Thoracic aorta (tissue), 2 donors: Measurements from ENCODE around the gene DOHH. TPM values are rescaled to one million over a fixed set of nuclear protein-coding genes. Genes with fewer than 3 reads are reported as not detected.
A peak's percentile ranks its signal among the peaks of the same experiment; 100 is the strongest.

ENCODE experiments used
- ATAC-seq: fragments of 150-250 bp; one replicate; pipeline ENCODE4 v1.8.0; 2017; ENCODE audit warnings: low read depth; ENCODE audit not compliant: insufficient number of reproducible peaks, low FRiP score
- DNase-seq: peaks from one replicate; pipeline ENCODE4 v3.0.0-alpha.2; 2020; ENCODE audit warnings: low spot score
- H3K27ac ChIP-seq, 2 donors: fragments of 200-600 bp; sonication (generic); 1 replicate in 1 of 2; 2 replicates in 1 of 2; pipeline ENCODE4 v1.5.1; 2016; ENCODE audit warnings: mild to moderate bottlenecking in 2 of 2, moderate library complexity in 2 of 2
- H3K27me3 ChIP-seq: fragments of 200-600 bp; sonication (generic); replicated peaks from 2 replicates; pipeline ENCODE4 v1.6.0; 2016; ENCODE audit warnings: mild to moderate bottlenecking; ENCODE audit not compliant: insufficient read depth
- H3K36me3 ChIP-seq: fragments of 200-600 bp; sonication (generic); one replicate; pipeline ENCODE4 v1.5.1; 2016
- H3K4me1 ChIP-seq, 2 donors: fragments of 200-600 bp; sonication (generic); 1 replicate in 1 of 2; 2 replicates in 1 of 2; pipeline versions ENCODE4 v1.5.1 to v1.6.0; 2016; ENCODE audit warnings: low read depth in 2 of 2, mild to moderate bottlenecking in 1 of 2; ENCODE audit not compliant: control insufficient read depth in 1 of 2
- H3K4me3 ChIP-seq: fragments of 200-600 bp; sonication (generic); 2 replicates; pipeline ENCODE4 v1.5.1; 2016; ENCODE audit warnings: mild to moderate bottlenecking
- H3K9me3 ChIP-seq: fragments of 200-600 bp; sonication (generic); 2 replicates; pipeline ENCODE4 v1.5.1; 2016
- total RNA-seq, 2 donors: library from RNA; depleted of rRNA; stranded (reverse); fragments of >200 nt; gene quantifications; one replicate each; pipeline versions ENCODE4 v1.1.0 to v1.2.3, GENCODE V29; 2016
- TF ChIP-seq, protein P1 (sequence below): fragments of 200-600 bp; sonication (generic); IDR thresholded peaks from one replicate; pipeline ENCODE4 v1.5.1; 2019; ENCODE audit warnings: antibody characterized with exemption

The DOHH gene
- total RNA-seq, 2 donors from 2014 or later, result 22.0 to 24.2 TPM

DNA sequence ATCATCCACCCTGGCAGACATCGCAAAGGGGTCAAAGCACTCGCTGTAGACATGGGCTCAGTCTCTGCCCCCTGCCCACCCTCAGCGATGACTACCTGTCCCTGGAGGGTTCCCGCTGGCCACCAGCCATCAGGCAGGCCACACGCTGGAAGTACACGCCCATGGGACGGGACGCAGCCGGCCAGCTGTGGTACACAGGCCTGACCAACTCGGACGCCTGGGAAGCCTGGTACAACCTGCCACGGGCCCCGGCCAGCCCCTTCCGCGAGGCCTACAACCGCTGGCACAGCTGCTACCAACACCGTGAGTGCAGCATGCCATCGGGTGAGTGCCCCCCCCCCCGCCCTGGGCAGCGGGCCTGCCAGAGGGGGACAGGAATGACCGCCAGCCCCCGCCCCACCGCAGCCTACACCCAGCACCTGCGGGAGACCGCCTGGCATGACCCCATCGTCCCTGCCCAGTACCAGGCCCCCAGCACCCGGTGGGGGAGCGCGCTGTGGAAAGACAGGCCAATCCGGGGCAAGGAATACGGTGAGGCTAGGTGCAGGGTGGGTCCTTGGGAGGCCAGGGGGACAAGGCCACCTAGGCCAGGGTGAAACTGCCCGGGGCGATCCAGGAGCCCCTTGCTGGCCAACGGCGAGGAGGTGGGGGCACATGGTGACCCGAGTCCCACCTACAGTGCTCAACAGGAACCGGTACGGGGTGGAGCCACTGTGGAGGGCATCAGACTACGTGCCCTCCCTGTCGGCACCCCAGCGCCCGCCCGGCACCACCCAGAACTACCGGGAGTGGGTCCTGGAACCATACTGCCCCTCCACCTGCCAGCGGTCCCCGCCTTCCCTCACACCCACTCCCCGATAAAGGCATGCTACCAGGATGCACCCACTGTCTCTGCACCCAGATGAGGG is 42.9 kb upstream of the DOHH start:
- Histone ChIP-seq H3K27me3 (no peaks in the 10 kb centered on the region), H3K27ac (peak overlapping the region; percentile 5 to 22), H3K9me3 (no peaks in the 10 kb centered on the region), H3K4me3 (no peak overlapping the region), H3K4me1 (peaks cover 0 to 14% of the 10 kb centered on the region in 2 donors), H3K36me3 (no peaks in the 10 kb centered on the region)
- ATAC-seq (no peak), DNase-seq (no peak)
- TF ChIP-seq, protein P1, sequence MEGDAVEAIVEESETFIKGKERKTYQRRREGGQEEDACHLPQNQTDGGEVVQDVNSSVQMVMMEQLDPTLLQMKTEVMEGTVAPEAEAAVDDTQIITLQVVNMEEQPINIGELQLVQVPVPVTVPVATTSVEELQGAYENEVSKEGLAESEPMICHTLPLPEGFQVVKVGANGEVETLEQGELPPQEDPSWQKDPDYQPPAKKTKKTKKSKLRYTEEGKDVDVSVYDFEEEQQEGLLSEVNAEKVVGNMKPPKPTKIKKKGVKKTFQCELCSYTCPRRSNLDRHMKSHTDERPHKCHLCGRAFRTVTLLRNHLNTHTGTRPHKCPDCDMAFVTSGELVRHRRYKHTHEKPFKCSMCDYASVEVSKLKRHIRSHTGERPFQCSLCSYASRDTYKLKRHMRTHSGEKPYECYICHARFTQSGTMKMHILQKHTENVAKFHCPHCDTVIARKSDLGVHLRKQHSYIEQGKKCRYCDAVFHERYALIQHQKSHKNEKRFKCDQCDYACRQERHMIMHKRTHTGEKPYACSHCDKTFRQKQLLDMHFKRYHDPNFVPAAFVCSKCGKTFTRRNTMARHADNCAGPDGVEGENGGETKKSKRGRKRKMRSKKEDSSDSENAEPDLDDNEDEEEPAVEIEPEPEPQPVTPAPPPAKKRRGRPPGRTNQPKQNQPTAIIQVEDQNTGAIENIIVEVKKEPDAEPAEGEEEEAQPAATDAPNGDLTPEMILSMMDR, result no peak

DNA sequence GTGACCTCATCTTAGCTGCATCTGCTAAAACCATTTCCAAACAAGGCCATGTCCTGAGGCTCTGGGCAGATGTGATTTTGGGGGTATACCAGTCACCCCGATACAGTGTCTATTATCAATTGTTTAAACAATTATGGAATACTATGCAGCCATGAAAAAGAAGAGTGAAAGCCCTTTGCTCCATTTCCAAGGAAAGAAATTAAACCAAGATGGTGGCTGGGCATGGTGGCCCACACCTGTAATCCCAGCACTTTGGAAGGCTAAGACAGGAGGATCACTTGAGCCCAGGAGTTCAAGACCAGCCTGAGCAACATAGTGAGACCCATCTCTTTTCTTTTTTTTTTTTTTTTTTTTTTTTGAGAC is 39.3 kb upstream of the DOHH start:
- ATAC-seq (no peak), DNase-seq (no peak)
- Histone ChIP-seq H3K4me1 (peaks cover 0 to 14% of the 10 kb centered on the region in 2 donors), H3K36me3 (peaks cover 11% of the 10 kb centered on the region), H3K9me3 (no peaks in the 10 kb centered on the region), H3K27me3 (no peaks in the 10 kb centered on the region), H3K4me3 (no peak overlapping the region), H3K27ac (no peak overlapping the region)
- TF ChIP-seq, protein P1, result no peak

DNA sequence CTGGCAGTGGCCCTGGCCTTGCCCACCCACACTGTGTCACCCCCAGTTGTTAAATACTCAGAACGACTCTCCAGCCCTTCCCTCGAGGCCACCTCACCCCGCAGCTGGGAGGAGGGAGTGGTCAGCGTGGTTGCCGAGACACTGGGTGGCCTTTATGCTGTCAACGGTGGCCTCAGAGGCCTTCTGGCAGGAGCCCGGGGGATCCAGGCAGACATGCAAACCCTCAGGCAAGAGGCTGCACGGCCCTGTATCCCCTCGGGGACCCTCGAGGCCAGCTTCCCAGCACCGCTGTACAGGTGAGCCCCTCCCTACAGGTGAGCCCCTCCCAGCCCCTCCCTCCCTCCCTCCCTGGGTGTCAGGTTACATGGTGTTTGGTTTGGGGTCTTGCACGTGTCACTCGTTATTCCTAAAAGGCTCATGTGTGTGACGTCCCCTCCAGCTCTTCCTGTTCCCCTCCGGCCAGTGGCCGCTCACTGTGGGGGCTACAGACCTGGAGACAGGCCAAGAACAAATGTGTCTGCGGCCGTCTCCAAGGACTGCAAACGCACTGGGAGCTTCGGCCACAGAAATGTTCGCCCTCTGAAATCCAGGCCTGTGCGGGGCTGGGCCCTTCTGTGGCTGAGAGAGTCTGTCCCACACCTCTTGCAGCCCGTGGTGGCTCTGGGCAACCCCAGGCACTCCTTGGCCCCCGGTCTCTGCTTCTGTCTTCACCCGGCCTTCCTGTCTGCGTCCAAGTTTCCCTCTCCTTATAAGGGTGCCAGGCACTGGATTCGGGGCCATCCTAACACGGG is 38.7 kb upstream of the DOHH start, which contains the start of gene TEKTIP1:
Gene TEKTIP1, plus strand, starts transcription at position 210 of the 791 bp plus-strand sequence. Its CDS starts 4 bp downstream, at position 214.
- TF ChIP-seq, protein P1, result no peak
- H3K36me3 ChIP-seq, result peaks cover 17% of the 10 kb centered on the region
- H3K4me3 ChIP-seq, result no peak within 1 kb of the TSS
- DNase-seq (no peak), ATAC-seq (no peak)
- H3K4me1 ChIP-seq, result peaks cover 0 to 14% of the 10 kb centered on the region in 2 donors
- H3K27ac ChIP-seq, result no peak within 1 kb of the TSS
- no peaks in the 10 kb centered on the region for H3K27me3 ChIP-seq
- H3K9me3 ChIP-seq, result no peaks in the 10 kb centered on the region

DNA sequence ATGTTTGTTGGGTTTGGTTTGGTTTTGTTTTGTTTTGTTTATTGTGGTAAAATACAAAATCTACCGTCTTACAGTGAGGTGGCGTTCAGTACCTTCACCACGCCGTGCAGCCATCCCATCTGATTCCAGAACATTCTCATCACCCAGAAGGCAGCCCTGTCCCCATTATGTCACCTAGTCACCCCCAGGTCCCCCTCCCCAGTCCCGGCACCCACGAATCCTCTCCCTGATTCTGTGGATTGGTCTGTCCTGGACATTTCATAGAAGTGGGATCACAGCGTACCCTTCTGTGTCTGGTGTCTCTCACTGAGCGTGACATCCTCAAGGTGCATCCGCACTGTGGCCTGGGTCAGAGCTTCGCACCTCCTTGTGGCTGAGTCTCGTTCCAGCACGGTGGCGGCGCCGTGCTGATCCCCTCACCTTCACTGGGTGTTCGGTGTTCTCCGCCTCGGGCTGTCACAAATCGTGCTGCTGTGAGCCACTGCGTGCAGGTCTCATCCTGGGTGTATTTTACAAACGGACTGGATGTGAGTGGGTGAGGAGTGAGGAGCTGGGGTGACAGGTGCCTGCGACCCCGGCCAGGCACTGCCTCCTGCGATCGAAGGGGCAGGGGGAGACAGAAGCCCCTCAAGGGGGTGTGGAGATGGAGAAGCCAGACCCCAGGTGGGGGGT is 37.9 kb upstream of the DOHH start:
- Histone ChIP-seq H3K27ac (no peak overlapping the region), H3K27me3 (no peaks in the 10 kb centered on the region)

More for the DNA sequence above, 37.9 kb upstream of the DOHH start:
- Histone ChIP-seq H3K4me1 (peaks cover 0 to 7% of the 10 kb centered on the region in 2 donors), H3K4me3 (no peak overlapping the region), H3K36me3 (peaks cover 23% of the 10 kb centered on the region), H3K9me3 (no peaks in the 10 kb centered on the region)
- TF ChIP-seq, protein P1, result no peak
- ATAC-seq (no peak), DNase-seq (no peak)
